Umbilical cord (tissue), 2 donors: ENCODE results near the gene LIAS. TPM values are rescaled to one million over a fixed set of nuclear protein-coding genes. Genes with fewer than 3 reads are reported as not detected.
A peak's percentile ranks its signal among the peaks of the same experiment; 100 is the strongest.

Experiments used
- DNase-seq: peaks from one replicate; pipeline ENCODE4 v3.0.0-alpha.2; 2015; ENCODE audit warnings: low spot score
- total RNA-seq: library from RNA; depleted of rRNA; stranded (reverse); fragments of >200 nt; gene quantifications from one replicate; pipeline ENCODE4 v1.2.3, GENCODE V29; 2014; ENCODE audit warnings: low replicate concordance; ENCODE audit not compliant: insufficient read depth

Gene LIAS
- total RNA-seq, 1 donor from 2014 or later: 20.5 TPM

- peak; percentile 88 for DNase-seq
These were observed 69.2 kb downstream of the LIAS start for GRCh38 chr4:39528061-39528465.

Other genes with a start within 250 kb of the LIAS start
- 45.5 TPM for gene RFC1, start 92.7 kb upstream of the LIAS start, total RNA-seq
- gene KLB, start 52.1 kb upstream of the LIAS start, total RNA-seq: 1.4 TPM
- 3,054 TPM for gene RPL9, start 134 bp upstream of the LIAS start, total RNA-seq
- gene UGDH, start 68.4 kb downstream of the LIAS start, total RNA-seq: 77.5 TPM
- gene SMIM14, start 179.8 kb downstream of the LIAS start, total RNA-seq: 34.4 TPM
- gene UBE2K, start 239.1 kb downstream of the LIAS start, total RNA-seq: 22.9 TPM